GF-D8 (cell line): ENCODE results near the gene UNC119B.

Source experiments
- DNase-seq: peaks from one replicate; lab custom pipeline; 2025; lab: John Stamatoyannopoulos, UW

Gene UNC119B

GRCh38 chr12:120767071-120768024, 57.1 kb downstream of the UNC119B start:
- DNase-seq = no peak

- no peak for DNase-seq
These were observed 60.8 kb downstream of the UNC119B start for GRCh38 chr12:120771097-120771496.
